T-helper 2 cell treated with Interferon-gamma antibody and Interleukin-4, amounts not matched to agents 100 ng/mL and 5 ng/mL, for 36 hours (primary cell): Measurements from ENCODE around the gene CHRNA4. TPM values are rescaled to one million over a fixed set of nuclear protein-coding genes. Genes with fewer than 3 reads are reported as not detected.

Experiments used
- intact Hi-C: fragments of 100-400 bp; cut with micrococcal nuclease; formaldehyde crosslinking; loops from one replicate; pipeline ENCODE4 v1.15.1; 2023
- total RNA-seq: library from RNA; stranded (reverse); gene quantifications from 2 replicates; pipeline ENCODE4 v1.2.3, GENCODE V29; 2022

CHRNA4 gene
- total RNA-seq, 1 donor from 2014 or later, result not detected

DNA sequence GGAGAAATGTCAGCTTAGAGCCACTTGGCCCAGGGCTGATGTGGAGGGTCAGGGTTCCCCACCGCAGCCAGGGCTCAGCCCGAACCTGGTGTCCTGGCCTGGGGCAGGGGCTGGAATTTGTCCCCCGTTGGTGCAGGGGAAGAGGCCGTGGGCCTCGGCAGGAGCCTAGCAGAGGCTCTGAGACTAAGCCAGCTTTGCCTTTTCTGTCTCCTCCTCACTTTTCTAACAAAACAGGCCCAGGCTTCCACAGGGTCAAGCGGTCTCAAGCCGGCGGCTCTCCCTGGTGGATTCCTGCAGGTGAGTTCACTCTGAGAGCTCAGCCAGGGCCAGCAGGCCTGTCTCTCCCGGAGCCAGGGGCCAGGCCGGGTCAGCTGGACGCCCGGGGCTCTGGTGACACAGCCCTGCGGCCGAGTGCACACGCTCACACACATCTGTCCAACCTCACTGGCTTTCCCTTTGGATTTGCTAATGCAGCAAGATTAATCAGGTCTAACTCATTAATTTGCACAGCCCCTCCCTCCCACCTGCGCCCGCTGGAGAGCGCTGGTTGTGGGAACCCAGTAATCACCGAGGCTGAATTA is 2.9 kb upstream of the CHRNA4 start:
- intact Hi-C loops, result no loop called here

DNA sequence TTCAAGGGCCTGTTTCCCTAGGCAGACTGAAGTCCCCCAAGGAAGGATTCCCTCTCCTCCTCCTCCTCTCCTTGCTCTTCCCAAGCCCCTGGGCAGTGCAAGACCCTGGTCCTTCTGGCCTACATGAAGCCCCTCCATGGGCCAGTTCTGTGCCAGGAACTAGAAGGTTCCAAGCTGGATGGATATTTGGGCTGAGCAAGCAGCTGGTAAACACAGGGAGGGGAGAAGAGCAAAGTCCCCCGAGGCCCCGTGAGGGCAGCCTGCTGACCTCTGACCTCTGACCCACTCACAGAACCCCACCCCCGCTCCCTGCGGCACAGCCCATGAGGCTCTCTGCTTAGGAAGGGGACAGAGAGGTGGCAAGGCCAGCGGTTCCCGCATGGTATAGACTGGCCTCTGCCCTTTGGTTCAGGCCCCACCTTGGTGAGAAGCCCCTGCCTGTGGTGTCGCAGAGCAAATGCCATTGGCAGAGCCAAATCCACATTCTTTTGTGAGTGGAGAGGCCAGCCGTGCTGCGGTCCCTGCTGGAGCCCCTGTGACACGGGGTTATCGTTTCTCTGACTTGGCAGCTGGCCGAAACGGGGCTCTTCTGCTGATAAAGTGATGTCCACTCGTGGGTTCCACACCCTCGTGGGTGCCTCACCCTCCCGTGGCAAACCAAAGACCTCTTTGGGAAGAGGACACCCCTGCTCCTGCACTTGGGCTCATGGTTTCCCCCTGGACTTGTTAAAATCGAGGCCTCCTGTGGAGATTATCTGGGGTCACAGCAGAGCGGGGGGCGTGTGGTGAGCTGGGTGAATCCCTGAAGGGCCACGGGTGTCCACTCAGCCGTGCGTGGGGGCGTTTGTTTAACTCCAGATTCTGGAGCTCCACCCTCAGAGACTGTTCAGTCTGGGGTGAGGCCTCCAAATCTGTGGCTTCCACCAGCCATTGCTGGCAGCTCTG is 2.1 kb upstream of the CHRNA4 start:
- intact Hi-C loops, result no loop called here

DNA sequence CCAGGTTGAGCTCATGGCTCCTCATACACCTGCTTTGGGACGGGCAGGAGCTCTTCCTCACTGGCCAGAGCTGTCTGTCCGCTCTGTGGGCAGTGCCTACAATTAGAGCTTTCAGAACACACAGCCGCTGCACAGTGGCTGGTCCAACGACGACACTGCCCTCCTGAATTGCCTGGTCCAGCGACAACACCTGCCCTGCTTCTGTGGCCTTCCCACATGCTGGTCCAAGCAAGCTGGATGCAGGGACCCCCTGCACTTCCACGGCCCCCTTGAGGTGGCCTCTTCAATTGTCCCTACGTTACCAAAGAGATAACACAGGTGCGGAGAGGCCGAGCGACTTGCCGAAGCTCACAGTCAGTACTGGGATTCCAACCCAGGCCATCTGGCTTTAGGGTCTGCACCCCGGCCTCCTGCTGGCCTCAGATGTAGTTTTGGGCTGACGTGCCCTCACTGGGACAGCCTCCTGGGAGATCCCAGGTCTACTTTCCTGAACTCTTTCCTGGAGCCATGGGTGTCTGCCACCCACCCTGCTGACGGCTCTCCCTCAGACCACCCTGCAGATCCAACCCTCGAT is 1.4 kb upstream of the CHRNA4 start:
- intact Hi-C loops, result no loop called here

DNA sequence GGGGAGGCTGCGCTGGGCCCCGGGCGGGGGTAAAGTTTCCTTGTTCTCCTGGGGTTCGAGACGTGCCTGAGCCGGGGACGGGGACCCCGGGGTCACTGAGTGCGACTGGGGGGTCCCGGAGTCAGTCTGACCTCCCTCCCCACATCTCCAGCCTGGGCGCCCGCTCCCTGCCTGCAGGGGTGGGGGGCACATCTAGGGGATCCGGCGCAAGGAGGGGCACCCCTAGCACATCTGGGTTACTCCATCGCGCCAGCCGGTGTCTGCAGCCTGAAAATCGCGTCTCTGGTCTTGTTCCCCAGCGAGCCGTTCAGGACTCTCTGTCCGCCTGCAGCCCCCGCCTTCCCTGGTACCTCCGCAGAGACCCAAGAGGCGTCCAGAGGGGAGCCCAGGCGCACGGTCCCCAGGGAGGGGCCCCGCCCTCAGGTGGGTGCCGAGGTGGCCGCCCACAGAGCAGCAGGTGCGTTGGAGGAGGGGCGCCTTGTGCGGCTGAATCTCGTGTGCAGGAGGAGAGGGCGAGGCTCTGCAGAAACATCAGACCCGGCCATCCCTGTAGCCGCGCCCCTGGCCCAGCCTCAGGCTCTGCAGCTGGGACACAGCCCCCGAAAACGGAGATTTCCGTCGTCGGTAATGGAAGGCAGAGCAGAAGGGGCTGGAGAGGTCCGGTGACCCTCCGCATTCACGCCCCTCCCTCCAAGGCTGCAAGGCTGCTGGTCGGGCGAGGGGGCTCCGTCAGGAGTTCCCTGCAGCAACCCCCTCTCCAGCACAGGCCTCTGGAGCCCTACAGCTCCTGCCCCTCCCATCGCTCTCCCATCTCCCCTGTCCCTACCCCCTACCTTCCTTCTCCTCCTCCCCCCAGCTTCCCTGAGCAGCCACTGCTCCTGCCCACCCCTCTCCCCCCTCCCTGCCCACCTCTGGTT is 628 bp upstream of the CHRNA4 start:
- intact Hi-C loops, result no loop called here

DNA sequence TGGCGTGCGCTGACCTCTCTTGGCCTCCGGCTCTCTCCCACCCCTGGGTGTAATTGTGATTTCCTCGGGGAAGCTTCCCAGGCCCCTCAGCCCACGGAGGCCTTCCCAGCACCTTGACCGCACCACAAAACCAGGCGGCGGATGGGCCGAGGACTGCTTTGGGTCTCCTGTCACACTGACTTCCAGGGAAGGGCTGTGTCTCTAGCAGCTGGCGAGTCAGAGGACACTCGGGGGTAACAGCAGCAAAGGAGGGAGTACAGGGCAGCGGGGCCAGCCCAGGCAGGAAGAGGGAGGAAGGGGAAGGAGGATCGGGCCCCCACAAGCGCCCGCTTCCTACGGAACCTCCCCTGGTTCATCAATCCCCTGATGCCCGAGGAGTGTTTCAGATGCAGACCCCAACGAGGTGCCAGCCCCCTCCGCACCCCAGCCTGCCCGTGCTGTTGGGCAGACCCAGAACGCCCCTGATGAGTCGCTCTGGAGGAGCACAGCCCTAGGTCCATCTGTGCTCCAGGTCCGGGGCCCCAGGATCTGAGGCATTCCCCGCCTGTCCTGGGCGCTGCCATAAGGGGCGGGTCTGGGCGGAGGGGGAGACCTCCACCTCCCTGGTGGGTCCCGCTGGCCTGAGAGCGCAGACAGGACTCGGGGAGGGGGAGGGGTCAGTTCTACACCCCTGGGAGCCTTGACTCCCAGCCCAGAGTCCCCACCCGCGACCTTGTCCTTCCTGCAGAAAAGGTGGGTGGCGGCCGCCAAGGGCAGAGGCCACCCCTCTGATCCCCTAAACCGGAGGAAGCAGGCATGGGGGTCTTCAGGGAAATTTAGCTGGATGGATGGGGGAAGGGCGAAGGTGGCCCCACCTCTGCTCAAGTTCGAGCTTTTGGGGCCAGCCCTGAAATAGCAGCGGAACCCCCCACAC is 956 bp downstream of the CHRNA4 start:
- intact Hi-C loops, result no loop called here

DNA sequence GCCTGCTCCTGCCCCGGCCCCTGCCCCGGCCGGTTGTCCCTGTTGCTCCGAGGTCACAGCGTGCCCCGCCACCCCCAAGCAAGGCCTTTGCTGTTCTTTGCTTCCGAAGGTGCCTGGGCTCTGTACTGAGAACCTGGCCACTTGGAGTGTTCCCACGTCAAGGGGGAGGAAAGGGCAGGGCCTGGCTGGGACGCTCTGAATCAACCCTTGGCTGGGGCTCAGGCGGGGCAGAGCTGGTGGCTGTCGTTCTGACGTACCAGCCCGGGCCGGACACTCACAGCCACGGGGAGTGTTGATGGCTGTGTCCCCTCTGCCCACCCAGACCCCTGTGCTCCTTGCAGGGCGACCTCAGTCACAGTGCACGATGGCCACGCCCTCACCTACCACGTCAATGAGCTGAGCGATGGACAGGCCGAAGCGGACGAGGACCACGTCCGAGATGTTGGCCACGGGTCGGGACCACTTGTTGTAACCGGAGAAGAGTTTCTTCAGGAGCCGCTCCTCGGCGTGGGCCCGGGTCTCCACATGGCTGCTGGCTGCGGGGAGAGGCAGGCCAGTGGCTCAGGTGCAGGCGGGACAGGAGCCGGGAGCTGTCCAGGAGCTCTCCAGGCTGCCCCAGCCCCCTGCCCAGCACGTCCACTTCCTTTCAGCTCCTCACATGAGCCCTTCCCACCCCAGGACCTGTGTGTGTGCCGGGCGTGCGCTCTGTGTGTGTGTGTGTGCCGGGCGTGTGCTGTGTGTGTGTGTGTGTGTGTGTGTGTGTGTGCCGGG is 1.8 kb downstream of the CHRNA4 start:
- intact Hi-C loops, result no loop called here

DNA sequence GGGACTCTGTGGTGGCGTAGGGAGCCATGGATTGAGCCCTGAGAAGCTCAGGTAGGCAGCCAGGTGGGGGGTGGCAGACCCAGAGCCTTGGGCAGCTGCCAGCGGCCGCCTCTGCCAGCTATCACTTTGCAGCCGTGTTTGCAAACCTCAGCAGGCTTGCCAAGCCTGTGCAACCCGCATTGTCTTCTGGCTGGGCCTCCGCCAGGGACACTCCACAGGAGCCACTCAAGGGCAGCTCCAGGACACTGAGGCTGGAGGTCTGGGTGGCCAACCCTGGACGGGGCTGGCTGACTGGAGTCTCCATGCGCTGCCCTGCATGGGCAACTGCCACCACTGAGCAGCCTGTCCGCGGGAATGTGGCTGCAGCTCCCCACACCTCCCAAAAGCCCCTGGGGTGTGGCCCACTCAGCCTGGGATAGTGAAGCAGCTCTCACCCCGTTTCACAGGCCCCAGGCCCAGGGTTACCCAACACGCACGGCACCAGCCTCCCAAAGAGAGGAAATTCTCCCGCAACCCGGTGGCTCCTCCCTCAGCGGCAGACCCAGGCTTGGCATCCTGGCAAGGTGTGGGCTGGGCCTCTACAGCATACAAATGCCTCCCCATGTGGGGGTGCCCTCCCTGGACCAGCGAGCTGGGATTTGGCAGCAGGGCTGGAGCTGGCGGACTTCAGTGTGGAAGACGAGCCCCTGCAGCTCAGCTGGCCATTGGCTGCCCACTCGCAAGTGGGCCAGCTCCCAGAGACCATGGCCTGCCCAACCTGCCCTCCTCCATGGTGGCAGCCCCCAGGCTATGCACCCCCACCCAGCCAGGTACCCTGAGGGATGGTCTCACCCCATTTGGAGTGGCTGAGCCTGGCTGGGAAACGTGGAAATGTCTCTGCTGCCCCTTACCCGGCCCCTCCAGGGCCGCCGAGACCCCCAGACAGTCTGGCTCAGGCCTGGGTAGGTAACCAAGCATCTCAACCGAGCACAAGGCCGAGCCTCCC is 2.9 kb downstream of the CHRNA4 start:
- intact Hi-C loops, result no loop called here

DNA sequence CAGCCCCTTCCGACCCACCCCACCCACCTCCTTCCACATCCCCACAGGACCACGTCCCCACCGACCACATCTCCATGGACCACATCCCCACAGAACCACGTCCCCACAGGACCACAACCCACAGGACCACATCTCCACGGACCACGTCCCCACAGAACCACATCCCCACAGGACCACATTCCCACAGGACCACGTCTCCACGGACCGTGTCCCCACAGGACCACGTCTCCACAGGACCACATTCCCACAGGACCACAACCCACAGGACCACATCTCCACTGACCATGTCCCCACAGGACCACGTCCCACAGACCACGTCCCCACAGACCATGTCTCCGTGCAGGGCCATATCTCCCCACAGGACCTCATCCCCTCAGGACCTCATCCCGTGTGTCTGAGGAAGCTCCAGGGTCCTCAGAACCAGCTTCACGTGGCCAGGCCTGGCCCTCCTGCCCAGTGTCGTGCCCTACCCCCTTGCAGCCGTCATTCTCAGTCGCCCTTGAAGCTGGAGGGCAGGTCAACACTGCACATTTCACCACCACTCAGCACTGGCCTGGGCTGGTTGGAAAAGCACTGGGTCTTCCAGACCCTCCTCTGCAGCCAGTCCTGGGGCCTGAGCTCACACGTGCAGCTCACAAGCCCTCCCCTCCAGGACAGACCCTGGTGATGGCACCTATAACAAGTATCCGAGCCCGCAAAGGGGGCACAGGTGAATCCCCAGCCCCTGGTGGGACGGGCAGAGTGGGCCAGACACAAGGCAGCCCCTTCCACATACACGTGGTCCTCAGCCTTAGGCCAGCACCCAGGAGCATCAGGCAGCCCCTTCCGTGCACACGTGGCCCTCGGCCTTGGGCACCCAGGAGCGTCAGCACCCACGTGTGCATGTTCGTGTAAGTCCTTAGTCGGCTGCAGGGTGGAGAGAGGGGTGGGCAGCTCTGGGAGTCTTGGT is 3.9 kb downstream of the CHRNA4 start:
- intact Hi-C loops, result no loop called here

DNA sequence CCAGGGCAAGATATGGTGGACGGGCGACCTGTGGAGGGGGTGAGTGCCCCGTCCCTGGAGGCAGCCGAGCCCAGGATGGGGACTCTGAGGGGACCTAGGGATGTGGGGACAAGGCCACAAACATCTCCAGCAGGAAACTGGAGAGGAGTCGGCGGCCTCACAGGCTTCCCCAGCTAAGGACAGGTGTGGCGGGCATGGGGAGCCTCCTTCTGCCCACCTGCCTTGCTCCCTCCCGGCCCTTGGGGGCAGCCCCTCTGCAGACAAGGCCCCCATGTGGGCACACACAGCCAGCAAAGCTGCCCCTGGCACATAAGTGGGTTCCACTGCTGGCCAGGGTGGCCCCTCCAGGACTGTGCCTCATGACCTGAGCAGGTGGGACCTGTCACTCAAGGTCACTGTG is 4.6 kb downstream of the CHRNA4 start:
- intact Hi-C loops, result no loop called here

DNA sequence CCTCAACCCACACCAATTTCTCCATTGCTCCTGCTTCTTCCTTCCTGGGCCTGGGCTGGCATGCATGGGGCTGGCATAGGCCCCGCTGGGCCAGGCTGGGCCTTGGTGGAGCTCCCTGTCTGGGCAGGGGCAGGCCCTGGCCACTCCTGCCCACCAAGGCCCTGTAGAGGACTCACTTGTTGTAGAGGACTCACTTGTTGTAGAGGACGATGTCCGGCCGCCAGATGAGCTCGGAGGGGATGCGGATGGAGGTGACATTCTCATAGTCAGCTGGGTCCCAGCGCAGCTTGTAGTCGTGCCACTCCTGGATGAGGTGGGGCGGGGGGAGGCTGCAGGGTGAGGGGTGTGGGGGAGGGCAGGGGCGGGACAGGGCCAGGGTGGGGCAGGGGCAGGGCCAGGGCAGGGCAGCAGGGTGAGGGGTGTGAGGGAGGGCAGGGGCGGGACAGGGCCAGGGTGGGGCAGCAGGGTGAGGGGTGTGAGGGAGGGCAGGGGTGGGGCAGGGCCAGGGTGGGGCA is 5.3 kb downstream of the CHRNA4 start:
- intact Hi-C loops, result no loop called here

DNA sequence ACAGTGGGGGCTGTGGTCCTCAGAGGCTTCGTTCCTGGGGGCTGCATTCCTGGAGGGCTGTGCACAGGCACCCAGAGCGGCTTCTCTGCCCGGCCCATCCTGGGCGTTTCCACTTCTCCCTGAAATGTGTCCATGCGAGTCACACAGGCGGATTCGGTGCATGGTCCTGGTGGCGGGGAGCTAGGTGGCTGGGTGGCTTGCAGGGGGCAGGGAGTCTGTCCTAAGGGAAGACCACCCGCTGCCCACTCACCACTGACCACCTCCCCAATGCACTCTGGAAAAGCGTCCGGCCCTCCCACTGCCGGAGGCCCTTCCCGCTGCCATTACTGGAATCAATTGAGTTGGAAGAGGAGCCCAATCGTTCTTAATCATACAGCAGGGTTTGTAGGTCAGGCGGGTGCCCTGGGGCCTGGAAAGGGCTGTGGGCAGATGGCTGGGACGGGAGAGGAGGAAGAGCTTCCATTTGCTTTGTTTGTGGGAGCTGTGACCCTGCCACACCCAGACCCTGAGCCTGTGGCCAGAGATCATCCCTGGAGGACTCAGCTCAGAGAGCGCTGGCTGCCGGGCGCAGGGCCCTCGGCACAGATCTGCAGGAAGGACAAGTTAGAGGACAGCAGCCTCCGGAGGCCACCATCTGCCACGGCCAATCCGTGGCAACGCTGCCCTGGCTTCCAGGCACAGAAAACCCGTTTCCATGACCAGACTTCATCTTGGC is 6.4 kb downstream of the CHRNA4 start:
- intact Hi-C loops, result no loop called here

DNA sequence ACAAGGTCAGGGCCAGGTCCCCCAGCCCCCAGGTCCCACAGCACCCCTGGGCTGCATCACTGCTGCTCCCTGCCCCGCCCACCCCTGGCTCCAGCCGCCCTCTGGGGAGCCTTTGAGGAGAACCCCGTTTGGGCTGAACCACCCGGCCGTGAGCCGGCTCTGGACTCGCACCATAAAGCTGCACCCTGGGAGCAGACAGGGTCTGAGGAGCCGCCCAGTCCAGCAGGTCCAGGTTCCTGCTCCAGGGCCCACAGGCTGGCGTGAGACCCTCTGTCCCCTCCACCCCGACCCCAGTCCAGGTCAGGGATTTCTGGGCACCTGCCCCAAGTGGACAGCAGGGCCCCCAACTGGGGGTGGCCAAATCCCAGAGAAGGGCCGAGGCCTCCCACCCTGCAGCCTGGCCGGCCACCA is 8.3 kb downstream of the CHRNA4 start:
- intact Hi-C loops, result no loop called here

DNA sequence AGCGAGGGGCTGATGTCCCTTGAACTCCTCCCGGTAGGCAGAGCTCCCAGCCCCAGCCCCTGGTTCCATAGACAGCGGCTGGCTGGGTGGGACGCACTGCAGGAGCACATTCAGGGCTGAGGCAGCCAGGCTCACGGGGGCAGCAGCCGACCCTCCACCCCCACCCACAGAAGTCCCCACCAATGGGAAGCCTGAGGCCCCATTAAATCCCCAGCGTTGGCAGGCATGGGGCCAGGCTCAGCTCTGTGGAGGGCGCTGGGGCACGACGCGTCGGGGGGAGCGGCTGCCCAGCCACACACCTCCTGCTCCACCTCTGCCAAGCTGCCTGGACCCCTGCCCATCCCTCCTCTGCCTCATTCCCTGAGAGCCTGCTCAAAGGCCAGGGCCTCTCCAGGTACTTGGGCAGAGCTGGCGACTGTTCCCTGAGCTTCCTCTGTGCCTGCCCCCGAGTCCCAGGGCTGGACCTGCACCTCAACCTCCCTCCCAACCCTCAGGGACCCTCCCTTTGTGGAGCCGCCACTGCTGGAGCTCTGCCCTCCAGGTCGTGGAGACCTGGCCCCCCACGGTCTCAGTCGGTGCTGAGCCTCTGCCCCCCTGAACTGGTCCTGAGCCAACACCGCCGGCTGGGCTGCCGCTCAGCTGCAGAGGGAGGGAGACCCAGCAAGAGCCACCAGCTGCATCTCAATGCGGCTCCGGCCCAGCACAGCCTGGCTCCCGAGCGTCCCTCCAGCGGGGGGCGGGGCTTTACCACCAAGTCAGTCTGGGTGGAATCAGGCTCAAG is 9.1 kb downstream of the CHRNA4 start:
- intact Hi-C loops, result no loop called here

DNA sequence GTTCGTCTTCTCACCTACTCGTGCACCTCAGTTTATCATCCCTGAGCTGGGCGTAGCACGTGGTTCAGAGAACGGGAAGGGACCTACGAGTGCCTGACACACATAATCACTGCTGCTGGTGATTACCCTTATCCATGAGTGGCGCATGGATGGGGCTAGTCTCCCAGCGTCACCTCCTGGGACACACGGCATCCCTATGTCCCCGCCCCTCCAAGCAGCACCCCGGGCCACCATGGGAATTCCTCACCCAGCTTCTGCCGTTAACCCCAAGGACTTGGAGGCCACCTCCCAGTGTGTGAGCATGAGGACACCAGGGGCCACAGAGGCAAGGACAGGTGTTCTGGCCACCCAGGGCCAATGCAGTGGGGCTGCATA is 9.8 kb downstream of the CHRNA4 start:
- intact Hi-C loops, result no loop called here

DNA sequence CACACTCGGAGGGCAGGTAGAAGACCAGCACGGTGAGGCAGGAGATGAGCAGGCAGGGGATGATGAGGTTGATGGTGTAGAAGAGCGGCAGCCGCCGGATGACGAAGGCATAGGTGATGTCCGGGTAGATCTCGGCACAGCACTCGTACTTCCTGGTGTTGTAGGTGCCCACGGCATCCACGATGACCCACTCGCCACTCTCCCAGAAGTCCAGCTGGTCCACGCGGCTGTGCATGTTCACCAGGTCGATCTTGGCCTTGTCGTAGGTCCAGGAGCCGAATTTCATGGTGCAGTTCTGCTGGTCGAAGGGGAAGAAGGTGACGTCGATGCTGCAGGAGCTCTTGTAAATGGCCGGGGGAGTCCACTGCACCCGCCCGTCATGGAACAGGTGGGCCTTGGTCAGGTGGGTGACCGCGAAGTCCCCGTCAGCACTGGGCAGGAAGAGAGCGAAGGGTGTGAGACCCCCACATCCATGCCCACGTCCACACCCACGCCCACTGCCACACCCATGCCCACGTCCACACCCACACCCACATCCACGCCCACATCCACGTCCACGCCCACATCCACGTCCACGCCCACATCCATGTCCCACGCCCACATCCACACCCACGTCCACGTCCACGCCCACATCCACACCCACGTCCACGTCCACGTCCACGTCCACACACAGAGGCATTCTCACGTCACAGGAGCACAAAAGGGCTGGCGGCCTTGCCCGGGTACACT is 10.4 kb downstream of the CHRNA4 start:
- intact Hi-C loops, result no loop called here
